Ovary (tissue), 3 donors: ENCODE measurements around the gene MALRD1.

Experiments
- POLR2A ChIP-seq: fragments of 450-650 bp; IDR thresholded peaks from one replicate; pipeline ENCODE4 v1.6.1; 2017; ENCODE audit warnings: antibody characterized with exemption, mild to moderate bottlenecking, moderate library complexity
- TF ChIP-seq, protein P1 (sequence below), 3 donors: fragments of 450-650 bp in 2 of 3; fragments of 200-600 bp in 1 of 3; IDR thresholded peaks; one replicate each; pipeline versions ENCODE4 v1.5.1 to v1.8.0; 2016 to 2022; ENCODE audit warnings: antibody characterized with exemption in 3 of 3, mild to moderate bottlenecking in 1 of 3
- donor health status: DM: no; HTN: no; CAD: no.

DNA sequence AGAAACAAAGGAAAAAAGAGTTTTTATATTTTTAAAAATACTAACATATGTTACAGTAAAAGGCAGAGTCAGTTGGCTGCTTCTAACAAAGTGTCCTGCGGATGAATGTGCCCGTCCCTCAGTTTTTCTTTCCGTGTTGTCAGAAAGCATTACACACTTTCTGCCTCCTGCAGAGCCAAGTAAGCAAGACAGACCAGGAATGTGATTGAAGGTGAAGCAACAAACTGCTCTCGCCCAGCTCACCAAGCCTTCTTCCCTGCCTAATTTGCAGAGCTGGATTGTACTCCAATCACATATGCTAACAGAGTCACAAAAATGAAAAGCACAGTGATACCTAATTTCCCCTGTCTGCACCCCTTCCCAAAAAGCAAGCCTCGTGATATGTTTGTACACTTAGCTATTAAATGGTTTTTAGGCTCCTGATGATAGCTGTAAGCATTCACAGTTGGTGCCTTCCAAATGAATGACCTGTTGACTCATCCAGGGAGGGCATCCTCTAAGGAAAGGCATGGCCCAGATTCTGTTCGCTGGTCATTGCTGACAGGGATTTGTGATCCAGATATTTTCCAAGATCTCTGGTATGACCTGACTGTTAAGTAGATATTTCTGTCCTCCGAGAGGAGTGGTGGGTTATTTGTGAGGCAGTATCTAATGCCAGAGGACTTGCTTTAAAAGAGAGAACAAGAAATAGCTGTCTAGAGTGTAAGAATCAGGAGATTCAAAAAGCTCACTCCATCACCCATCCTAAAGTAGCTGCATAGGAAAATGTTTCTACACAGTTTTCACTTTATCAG, 580.4 kb downstream of the MALRD1 start:
- TF ChIP-seq, protein P1, sequence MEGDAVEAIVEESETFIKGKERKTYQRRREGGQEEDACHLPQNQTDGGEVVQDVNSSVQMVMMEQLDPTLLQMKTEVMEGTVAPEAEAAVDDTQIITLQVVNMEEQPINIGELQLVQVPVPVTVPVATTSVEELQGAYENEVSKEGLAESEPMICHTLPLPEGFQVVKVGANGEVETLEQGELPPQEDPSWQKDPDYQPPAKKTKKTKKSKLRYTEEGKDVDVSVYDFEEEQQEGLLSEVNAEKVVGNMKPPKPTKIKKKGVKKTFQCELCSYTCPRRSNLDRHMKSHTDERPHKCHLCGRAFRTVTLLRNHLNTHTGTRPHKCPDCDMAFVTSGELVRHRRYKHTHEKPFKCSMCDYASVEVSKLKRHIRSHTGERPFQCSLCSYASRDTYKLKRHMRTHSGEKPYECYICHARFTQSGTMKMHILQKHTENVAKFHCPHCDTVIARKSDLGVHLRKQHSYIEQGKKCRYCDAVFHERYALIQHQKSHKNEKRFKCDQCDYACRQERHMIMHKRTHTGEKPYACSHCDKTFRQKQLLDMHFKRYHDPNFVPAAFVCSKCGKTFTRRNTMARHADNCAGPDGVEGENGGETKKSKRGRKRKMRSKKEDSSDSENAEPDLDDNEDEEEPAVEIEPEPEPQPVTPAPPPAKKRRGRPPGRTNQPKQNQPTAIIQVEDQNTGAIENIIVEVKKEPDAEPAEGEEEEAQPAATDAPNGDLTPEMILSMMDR (IDR thresholded peaks at IDR 0.05) = no peak
- TF ChIP-seq POLR2A = no peak
